Gastrocnemius medialis (tissue), 4 donors: Measurements from ENCODE around the gene HRH2.

Experiments
- CTCF ChIP-seq, 5 experiments: fragments of 450-650 bp in 3 of 5; fragments of 200-600 bp in 2 of 5; sonication (generic) in 2 of 5; IDR thresholded peaks in 4 of 5; conservative IDR thresholded peaks in 1 of 5; 1 replicate in 4 of 5; 2 replicates in 1 of 5; pipeline ENCODE4 v1.5.1; 2016 to 2019; ENCODE audit warnings: antibody characterized with exemption in 5 of 5, mild to moderate bottlenecking in 3 of 5, moderate library complexity in 3 of 5
- POLR2A ChIP-seq, 2 donors: fragments of 450-650 bp; IDR thresholded peaks; one replicate each; pipeline ENCODE4 v1.6.1; 2017; ENCODE audit warnings: antibody characterized with exemption in 2 of 2, mild to moderate bottlenecking in 2 of 2, moderate library complexity in 2 of 2

- TF ChIP-seq CTCF (IDR thresholded peaks at IDR 0.05 in 4 of 5, conservative IDR thresholded peaks at IDR 0.05 in 1 of 5) (no peak), POLR2A (IDR thresholded peaks at IDR 0.05) (no peak)
Observed at GRCh38 chr5:175707751-175708375, 50.0 kb downstream of the HRH2 start.
